ENCODE data around the gene SLC14A1.

DNA sequence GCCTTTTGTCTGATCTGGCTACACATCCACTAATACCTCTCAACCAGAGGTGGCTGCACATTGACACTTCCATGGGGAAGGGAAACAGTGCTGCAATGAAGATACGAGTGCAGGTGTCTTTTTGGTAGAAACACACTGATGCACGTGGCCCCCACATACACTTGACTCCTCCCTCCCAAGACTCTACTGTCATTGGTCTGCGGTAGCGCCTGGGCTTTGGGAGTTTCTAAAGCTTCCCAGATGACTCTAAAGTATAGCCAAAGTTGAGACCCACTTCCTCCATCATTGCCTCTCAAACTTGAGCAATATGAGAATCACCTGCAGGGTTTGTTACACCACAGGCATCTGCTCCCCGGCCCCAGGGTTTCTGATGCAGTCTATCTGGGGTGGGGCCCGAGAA is 11.0 kb downstream of the SLC14A1 start:
- no peak for TF ChIP-seq GATA2 (IDR thresholded peaks at IDR 0.05; ENCODE audit: low read depth, low read length)
- no peak for TF ChIP-seq GATA3 (IDR thresholded peaks at IDR 0.05; ENCODE audit: low read depth, low read length)
